Tongue (tissue), 2 donors: ENCODE results near the gene MYH7. TPM values are rescaled to one million over a fixed set of nuclear protein-coding genes. Genes with fewer than 3 reads are reported as not detected.
"Not testable (repeated sequence)": the region's sequence is repeated elsewhere in the genome, so short reads cannot be mapped to it uniquely, and the experiment has no call there.

Experiments used
- DNase-seq: peaks from one replicate; pipeline ENCODE4 v3.0.0-alpha.2; 2015
- total RNA-seq: library from RNA; depleted of rRNA; stranded (reverse); fragments of >200 nt; gene quantifications from one replicate; pipeline ENCODE4 v1.2.3, GENCODE V29; 2014

MYH7 gene
- total RNA-seq, 1 donor from 2014 or later: 218 TPM

GRCh38 chr14:23406725-23407355 is 28.6 kb downstream of the MYH7 start:
- no peak for DNase-seq

- DNase-seq: no peak
Measured at GRCh38 chr14:23406244-23406643, 29.2 kb downstream of the MYH7 start.

GRCh38 chr14:23405516-23406025 is 29.9 kb downstream of the MYH7 start:
- no peak for DNase-seq

- DNase-seq: no peak
Measured at GRCh38 chr14:23405096-23405495, 30.4 kb downstream of the MYH7 start.

- no peak for DNase-seq
Measured at GRCh38 chr14:23404331-23404900, 31.0 kb downstream of the MYH7 start.

- no peak for DNase-seq
Measured at GRCh38 chr14:23403908-23404307, 31.6 kb downstream of the MYH7 start.

GRCh38 chr14:23403139-23403438 is 32.4 kb downstream of the MYH7 start:
- DNase-seq: no peak

- no peak for DNase-seq
Measured at GRCh38 chr14:23402296-23403138, 32.9 kb downstream of the MYH7 start.

- DNase-seq: no peak
Measured at GRCh38 chr14:23401291-23401690, 34.2 kb downstream of the MYH7 start.

- not testable (repeated sequence) for DNase-seq
Measured at GRCh38 chr14:23400496-23401149, 34.8 kb downstream of the MYH7 start.

GRCh38 chr14:23399591-23399990 is 35.9 kb downstream of the MYH7 start:
- DNase-seq: peak; percentile 5

GRCh38 chr14:23399136-23399535 is 36.3 kb downstream of the MYH7 start:
- no peak for DNase-seq

GRCh38 chr14:23398348-23398747 is 37.1 kb downstream of the MYH7 start:
- no peak for DNase-seq

- no peak for DNase-seq
Measured at GRCh38 chr14:23396781-23397407, 38.6 kb downstream of the MYH7 start.

- no peak for DNase-seq
Measured at GRCh38 chr14:23396126-23396525, 39.3 kb downstream of the MYH7 start.

- no peak for DNase-seq
Measured at GRCh38 chr14:23392613-23393012, 42.8 kb downstream of the MYH7 start.

GRCh38 chr14:23389871-23390270 is 45.6 kb downstream of the MYH7 start:
- not testable (repeated sequence) for DNase-seq

- DNase-seq: no peak
Measured at GRCh38 chr14:23389396-23389795, 46.1 kb downstream of the MYH7 start.

- no peak for DNase-seq
Measured at GRCh38 chr14:23388996-23389395, 46.5 kb downstream of the MYH7 start.

GRCh38 chr14:23387916-23388882 is 47.3 kb downstream of the MYH7 start:
- DNase-seq: no peak

- no peak for DNase-seq
Measured at GRCh38 chr14:23386999-23387398, 48.5 kb downstream of the MYH7 start.
